ENCODE results near the gene ARF5.
"Not testable (repeated sequence)": the region's sequence is repeated elsewhere in the genome, so short reads cannot be mapped to it uniquely, and the experiment has no call there.

ARF5 gene

DNA sequence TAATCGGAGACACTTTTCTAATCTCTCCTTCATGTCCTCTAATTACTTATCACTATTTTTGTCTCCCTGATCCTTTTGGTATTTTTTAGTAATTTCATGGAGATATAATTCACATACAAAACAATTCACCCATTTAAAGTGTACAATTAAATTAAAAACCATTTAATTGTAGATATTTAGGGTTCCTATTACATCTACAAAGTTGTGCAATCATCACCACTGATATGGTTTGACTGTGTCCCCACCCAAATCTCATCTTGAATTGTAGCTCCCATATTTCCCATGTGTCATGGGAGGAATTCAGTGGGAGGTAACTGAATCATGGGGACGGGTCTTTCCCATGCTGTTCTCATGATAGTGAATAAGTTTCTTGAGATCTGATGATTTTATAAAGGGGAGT lies 31.8 kb upstream of the ARF5 start:
- TF ChIP-seq, protein P1, sequence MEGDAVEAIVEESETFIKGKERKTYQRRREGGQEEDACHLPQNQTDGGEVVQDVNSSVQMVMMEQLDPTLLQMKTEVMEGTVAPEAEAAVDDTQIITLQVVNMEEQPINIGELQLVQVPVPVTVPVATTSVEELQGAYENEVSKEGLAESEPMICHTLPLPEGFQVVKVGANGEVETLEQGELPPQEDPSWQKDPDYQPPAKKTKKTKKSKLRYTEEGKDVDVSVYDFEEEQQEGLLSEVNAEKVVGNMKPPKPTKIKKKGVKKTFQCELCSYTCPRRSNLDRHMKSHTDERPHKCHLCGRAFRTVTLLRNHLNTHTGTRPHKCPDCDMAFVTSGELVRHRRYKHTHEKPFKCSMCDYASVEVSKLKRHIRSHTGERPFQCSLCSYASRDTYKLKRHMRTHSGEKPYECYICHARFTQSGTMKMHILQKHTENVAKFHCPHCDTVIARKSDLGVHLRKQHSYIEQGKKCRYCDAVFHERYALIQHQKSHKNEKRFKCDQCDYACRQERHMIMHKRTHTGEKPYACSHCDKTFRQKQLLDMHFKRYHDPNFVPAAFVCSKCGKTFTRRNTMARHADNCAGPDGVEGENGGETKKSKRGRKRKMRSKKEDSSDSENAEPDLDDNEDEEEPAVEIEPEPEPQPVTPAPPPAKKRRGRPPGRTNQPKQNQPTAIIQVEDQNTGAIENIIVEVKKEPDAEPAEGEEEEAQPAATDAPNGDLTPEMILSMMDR (IDR thresholded peaks at IDR 0.05; ENCODE audit: borderline replicate concordance, insufficient read depth, low read depth, low read length), result no peak
- H3K4me3 ChIP-seq (ENCODE audit: low read depth, low read length), result no peak overlapping the region

DNA sequence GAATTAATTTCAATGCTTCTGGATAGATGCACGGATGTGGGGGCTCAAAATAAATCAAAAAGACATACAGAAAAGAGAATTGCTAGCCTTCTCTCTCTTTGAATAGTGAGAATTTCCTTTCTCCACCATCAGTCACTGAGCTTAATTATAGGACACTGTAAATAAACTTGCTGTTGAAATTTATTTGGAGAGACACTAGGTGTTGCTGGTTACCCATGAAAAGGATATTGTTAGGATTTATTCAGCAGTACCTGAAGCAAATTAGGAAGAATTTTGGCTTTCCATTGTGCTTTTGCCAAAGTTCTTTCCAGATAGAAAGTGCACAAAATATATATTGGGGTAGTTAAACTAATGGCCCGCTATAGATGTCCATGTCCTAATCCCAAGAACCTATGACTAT lies 30.4 kb upstream of the ARF5 start:
- TF ChIP-seq, protein P1 (IDR thresholded peaks at IDR 0.05; ENCODE audit: borderline replicate concordance, insufficient read depth, low read depth, low read length), result no peak
- no peak overlapping the region for H3K4me3 ChIP-seq (ENCODE audit: low read depth, low read length)

DNA sequence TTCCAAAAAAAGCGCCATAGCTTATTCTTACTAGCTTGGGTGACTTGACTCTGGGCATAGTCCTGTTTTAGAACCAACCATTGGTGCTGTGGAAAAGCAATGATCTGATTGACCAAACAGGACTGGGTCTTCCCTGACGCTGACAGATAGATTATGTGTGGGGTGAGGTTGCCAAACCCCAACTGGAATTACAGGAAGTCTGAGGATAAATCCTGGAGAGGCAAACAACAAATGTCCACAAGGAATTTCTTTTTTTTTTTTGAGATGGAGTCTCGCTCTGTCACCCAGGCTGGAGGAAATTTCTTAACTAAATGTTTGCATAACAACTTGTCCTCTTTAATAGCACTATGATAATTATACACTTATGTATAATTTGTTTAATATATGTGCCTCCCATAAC lies 22.0 kb upstream of the ARF5 start:
- no peak overlapping the region for H3K4me3 ChIP-seq (ENCODE audit: low read depth, low read length)
- TF ChIP-seq, protein P1 (IDR thresholded peaks at IDR 0.05; ENCODE audit: borderline replicate concordance, insufficient read depth, low read depth, low read length), result no peak

DNA sequence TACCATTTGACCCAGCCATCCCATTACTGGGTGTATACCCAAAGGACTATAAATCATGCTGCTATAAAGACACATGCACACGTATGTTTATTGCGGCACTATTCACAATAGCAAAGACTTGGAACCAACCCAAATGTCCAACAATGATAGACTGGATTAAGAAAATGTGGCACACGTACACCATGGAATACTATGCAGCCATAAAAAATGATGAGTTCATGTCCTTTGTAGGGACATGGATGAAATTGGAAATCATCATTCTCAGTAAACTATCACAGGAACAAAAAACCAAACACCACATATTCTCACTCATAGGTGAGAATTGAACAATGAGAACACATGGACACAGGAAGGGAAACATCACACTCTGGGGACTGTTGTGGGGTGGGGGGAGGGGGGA lies 20.2 kb upstream of the ARF5 start:
- H3K4me3 ChIP-seq (ENCODE audit: low read depth, low read length), result not testable (repeated sequence)

DNA sequence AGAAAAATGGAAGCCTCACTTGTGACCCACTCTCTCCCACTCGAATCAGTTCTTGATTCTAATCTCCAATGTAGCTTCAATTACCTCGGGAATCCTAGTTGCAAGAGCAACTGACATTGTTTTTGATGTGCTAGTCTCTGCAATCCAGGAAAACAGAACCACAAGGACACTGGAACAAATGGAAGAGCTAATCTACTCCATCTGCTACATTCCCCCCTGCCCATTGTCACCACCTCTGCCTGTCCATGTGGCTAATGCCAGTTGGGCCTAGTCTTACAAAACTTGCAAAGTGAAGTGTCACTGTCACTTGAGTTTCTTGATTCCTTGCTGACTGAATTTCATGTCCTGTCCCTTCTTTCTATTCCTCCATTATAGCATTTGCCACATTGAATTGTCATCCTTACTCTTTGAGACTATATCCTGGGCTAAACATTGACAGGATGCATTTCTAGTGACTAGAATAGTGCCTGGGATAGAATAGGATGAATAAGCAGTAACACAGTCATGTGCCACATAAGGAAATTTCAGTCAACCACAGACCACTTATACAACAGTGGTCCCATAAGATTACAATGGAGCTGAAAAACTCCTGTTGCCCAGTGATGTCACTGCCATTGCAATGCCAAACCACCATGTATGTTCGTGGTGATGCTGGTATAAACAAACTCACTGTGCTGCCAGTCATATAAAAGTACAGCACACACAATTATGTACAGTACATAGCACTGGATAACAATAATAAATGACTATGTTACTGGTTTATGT lies 16.3 kb upstream of the ARF5 start:
- H3K4me3 ChIP-seq (ENCODE audit: low read depth, low read length), result no peak overlapping the region
- TF ChIP-seq, protein P1 (IDR thresholded peaks at IDR 0.05; ENCODE audit: borderline replicate concordance, insufficient read depth, low read depth, low read length), result no peak

DNA sequence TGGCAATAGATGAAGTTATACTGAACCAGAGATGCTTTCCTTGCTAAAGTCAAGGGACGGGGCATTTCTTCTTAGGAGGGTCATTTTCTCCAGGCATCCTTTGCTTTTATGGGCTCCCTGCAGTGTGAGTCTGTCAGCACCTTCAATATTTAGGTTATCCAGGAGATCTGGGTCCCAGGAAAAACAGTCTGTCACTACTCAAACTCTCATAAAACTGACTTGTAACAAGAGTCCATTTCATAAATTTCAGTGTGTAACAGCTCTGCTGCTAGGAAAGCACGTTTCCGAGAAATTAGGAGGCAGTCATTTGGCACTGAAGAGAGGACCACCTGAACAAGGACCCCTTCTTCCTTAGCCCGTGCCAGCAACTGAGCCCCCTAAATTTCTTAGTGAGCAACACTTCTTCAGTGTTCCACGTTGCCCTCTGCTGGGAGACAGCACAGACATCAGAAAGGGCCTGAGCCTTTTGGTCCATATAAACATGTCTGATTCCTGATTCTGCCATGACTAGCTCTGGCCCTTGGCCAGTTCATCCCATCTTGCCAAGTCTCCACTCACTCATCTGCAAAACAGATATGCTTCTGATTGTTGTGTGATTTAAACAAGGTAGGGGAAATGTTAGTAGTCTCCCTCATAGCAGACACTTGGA lies 10.1 kb upstream of the ARF5 start:
- TF ChIP-seq, protein P1 (IDR thresholded peaks at IDR 0.05; ENCODE audit: borderline replicate concordance, insufficient read depth, low read depth, low read length), result no peak
- H3K4me3 ChIP-seq (ENCODE audit: low read depth, low read length), result no peak overlapping the region

DNA sequence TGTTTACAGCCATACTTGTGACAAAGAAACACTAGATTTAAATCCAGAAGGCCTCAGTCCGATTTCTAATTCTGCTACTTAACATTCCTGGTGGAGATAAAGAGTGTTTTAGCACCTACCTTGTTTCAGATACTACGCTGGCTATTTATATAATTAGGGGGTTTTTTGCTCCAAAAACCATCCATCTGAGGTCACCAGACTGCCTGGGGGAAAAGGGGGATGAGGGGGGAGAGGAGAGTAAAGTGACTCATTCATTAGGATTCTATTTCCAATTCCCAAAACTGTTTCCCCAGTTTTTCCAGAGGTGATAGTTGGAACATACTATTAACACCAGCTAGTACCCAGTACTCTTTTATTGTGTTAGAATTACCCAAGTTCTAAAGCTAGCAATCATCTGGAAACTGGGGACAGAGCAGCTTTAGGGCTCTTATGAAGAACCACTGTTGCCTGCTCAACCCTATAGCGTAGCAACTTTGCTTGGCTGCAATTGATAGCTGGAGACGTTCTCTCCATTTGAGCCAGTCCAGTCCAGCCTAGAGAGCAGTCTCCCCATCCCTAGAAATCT lies 9.4 kb upstream of the ARF5 start:
- TF ChIP-seq, protein P1 (IDR thresholded peaks at IDR 0.05; ENCODE audit: borderline replicate concordance, insufficient read depth, low read depth, low read length), result no peak
- no peak overlapping the region for H3K4me3 ChIP-seq (ENCODE audit: low read depth, low read length)

All from GM12875 (cell line).